GM10248 (cell line): ENCODE results near the gene SLC6A18.

Experiments used
- CTCF ChIA-PET: fragments of 300-600 bp; sonication (Branson Sonifier 250); formaldehyde crosslinking; extraction: SDS; loops from one replicate; lab custom pipeline; 2021; ENCODE audit warnings: antibody characterized with exemption; lab: Yijun Ruan, JAX
- POLR2A ChIA-PET: fragments of 350-650 bp; sonication (Branson Sonifier 250); formaldehyde crosslinking; extraction: SDS; loops from one replicate; lab custom pipeline; 2020; ENCODE audit warnings: antibody characterized with exemption; lab: Yijun Ruan, JAX
- DNase-seq: peaks from one replicate; pipeline ENCODE4 v3.0.0; 2012; ENCODE audit errors: extremely low spot score
- CTCF ChIP-seq: IDR thresholded peaks from 2 replicates; pipeline ENCODE4 v1.5.1; 2012; ENCODE audit warnings: mild to moderate bottlenecking, low read depth; ENCODE audit errors: extremely low read depth, missing control alignments, control extremely low read depth

SLC6A18 gene

GRCh38 chr5:1220831-1221230 lies 4.3 kb upstream of the SLC6A18 start:
- ChIA-PET CTCF (no interaction called here), POLR2A (no interaction called here)
- no peak for TF ChIP-seq CTCF
- no peak for DNase-seq

DNA sequence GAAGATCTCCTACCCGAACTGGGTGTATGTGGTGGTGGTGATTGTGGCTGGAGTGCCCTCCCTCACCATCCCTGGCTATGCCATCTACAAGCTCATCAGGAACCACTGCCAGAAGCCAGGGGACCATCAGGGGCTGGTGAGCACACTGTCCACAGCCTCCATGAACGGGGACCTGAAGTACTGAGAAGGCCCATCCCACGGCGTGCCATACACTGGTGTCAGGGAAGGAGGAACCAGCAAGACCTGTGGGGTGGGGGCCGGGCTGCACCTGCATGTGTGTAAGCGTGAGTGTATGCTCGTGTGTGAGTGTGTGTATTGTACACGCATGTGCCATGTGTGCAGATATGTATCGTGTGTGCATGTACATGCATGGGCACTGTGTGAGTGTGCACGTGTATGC lies 3.5 kb upstream of the SLC6A18 start:
- ChIA-PET CTCF (no interaction called here), POLR2A (no interaction called here)
- no peak for DNase-seq
- TF ChIP-seq CTCF = no peak

- no peak for TF ChIP-seq CTCF
- POLR2A ChIA-PET = no interaction called here
- CTCF ChIA-PET = no interaction called here
- DNase-seq = no peak
Observed at GRCh38 chr5:1222147-1222546, 3.0 kb upstream of the SLC6A18 start.

DNA sequence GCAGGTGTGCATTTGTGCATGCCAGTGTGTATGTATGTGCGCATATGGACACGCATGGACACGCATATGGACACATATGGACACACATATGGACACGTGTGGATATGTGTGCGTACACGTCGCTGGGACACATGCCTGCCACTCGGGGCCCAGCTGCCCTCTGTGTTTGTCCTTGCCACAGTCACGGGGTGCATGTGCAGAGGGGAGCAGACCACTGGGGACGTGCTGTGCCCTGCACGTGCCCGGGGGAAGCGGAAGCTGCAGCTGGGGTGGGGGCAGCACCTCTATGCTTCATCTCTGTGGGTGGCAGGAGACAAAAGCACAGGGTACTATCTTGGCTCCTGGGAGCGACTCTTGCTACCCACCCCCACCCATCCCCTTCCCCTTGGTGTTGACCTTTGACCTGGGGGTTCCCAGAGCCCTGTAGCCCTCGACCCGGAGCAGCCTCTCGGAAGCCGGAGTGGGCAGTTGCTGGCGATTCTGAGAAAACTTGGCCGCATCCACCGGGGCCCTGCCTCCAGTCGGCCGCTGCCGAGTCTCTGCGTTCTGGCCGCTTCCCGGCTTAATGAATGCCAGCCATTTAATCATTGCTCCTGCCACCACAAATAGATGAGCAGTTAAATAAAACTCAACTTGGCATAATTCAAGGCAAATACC lies 2.4 kb upstream of the SLC6A18 start:
- no peak for TF ChIP-seq CTCF
- ChIA-PET CTCF (no interaction called here), POLR2A (no interaction called here)

DNA sequence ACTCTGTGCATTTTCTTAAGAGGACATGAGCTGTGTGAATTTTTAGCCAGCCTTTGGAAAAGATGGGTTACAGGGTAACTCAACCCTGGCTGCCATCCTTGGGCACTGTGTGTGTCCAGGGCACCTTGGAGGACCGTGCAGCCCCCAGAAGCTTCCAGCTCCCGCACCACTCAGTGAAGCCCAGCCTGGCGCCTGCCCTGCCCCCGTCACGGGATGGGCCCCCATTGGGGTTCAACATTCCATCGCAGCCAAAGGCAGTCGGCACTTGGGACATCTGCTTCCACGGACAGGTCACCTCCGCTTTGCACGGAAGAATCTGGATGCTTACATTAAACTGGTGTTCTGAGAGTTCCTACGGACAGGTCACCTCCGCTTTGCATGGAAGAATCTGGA lies 1.9 kb upstream of the SLC6A18 start:
- POLR2A ChIA-PET = no interaction called here
- no peak for TF ChIP-seq CTCF
- CTCF ChIA-PET = no interaction called here
- DNase-seq = no peak

More for the DNA sequence above, 2.4 kb upstream of the SLC6A18 start:
- no peak for DNase-seq

- ChIA-PET CTCF (no interaction called here), POLR2A (no interaction called here)
- TF ChIP-seq CTCF = no peak
- no peak for DNase-seq
Observed at GRCh38 chr5:1224631-1225030, 550 bp upstream of the SLC6A18 start.

DNA sequence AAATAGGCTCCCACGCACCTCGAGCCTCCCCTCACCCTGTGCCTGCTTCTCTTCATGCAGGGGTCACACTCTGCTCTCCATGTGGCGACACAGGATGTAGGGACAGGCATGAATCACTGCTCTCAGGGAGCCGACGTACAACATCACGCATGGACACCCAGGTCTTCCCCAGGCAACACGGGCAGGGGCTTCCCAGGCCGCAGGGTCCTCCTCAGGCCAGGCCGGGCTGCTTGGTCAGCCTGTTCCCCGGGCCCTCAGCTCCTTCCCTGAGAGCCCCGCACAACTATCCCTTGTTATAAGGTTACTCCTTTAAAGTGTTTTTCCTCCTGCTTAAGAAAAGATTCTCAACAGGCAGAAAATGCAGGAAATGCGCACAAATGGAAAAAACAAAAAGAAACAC lies 1.1 kb downstream of the SLC6A18 start:
- no peak for TF ChIP-seq CTCF
- ChIA-PET CTCF (no interaction called here), POLR2A (no interaction called here)
- no peak for DNase-seq
